MCF 10A (cell line): Measurements from ENCODE around the gene ANTKMT. TPM values are rescaled to one million over a fixed set of nuclear protein-coding genes. Genes with fewer than 3 reads are reported as not detected.

Experiments used
- BruUV-seq: library from RNA; stranded (reverse); fragments of 400-500 nt; replicated peaks from 2 replicates; lab custom pipeline; 2021; lab: Mats Ljungman, UMichigan
- CTCF ChIA-PET: fragments of 300-600 bp; sonication (Branson Sonifier 250); formaldehyde crosslinking; extraction: SDS; loops from one replicate; lab custom pipeline; 2021; ENCODE audit warnings: antibody characterized with exemption, inconsistent platforms; lab: Yijun Ruan, JAX
- POLR2A ChIA-PET: fragments of 300-600, 350-650 bp; sonication (Branson Sonifier 250); formaldehyde crosslinking; extraction: SDS; loops from one replicate; lab custom pipeline; 2020; ENCODE audit warnings: antibody characterized with exemption, inconsistent platforms; lab: Yijun Ruan, JAX
- DNase-seq: peaks from one replicate; pipeline ENCODE4 v3.0.0-alpha.2; 2018; ENCODE audit not compliant: unreplicated experiment
- H3K27ac Mint-ChIP-seq: one replicate; pipeline ENCODE4 v1.8.0; 2022; ENCODE audit warnings: mild to moderate bottlenecking, low read depth, mixed read lengths; ENCODE audit not compliant: unreplicated experiment
- H3K27me3 Mint-ChIP-seq: one replicate; pipeline ENCODE4 v1.8.0; 2022; ENCODE audit warnings: mixed read lengths; ENCODE audit not compliant: insufficient read depth, unreplicated experiment
- H3K36me3 Mint-ChIP-seq: one replicate; pipeline ENCODE4 v1.8.0; 2022; ENCODE audit warnings: mild to moderate bottlenecking, moderate library complexity, mixed read lengths; ENCODE audit not compliant: insufficient read depth, unreplicated experiment
- H3K4me1 Mint-ChIP-seq: one replicate; pipeline ENCODE4 v1.8.0; 2022; ENCODE audit warnings: mixed read lengths; ENCODE audit not compliant: insufficient read depth, unreplicated experiment
- H3K4me3 Mint-ChIP-seq: one replicate; pipeline ENCODE4 v1.8.0; 2022; ENCODE audit warnings: mild to moderate bottlenecking, moderate library complexity, mixed read lengths; ENCODE audit not compliant: unreplicated experiment
- H3K9me3 Mint-ChIP-seq: one replicate; pipeline ENCODE4 v1.8.0; 2022; ENCODE audit warnings: mixed read lengths; ENCODE audit not compliant: unreplicated experiment
- CTCF ChIP-seq: fragments of 200-600 bp; IDR thresholded peaks from one replicate; pipeline ENCODE4 v1.8.0; 2022; ENCODE audit warnings: antibody characterized with exemption, mild to moderate bottlenecking; ENCODE audit not compliant: unreplicated experiment
- intact Hi-C: fragments of 100-400 bp; cut with micrococcal nuclease; formaldehyde crosslinking; loops from 2 replicates; pipeline ENCODE4 v1.14.1; 2022
- total RNA-seq: library from RNA; stranded (reverse); gene quantifications from 2 replicates; pipeline ENCODE4 v1.2.3, GENCODE V29; 2022

Gene ANTKMT
- total RNA-seq, 1 experiment from 2014 or later: 54.7 TPM

GRCh38 chr16:708019-708418 lies 12.9 kb upstream of the ANTKMT start:
- POLR2A ChIA-PET: interaction anchor here (0.7 to 2.9 kb wide), 11 partner anchors 8 to 114 kb away, joined by 3 to 25 read pairs (median 6); partner anchors contain the start of genes ANTKMT, CCDC78, CIAO3 and HAGHL
- CTCF ChIA-PET: interaction anchor here (0.7 to 2.9 kb wide), 11 partner anchors 8 to 351 kb away, joined by 3 to 15 read pairs (median 4); partner anchors contain the start of genes ANTKMT, CCDC78 and METRN
- H3K9me3 Mint-ChIP-seq: no peaks in the 10 kb centered on the region
- peaks cover 8% of the 10 kb centered on the region for H3K36me3 Mint-ChIP-seq
- peaks cover 24% of the 10 kb centered on the region for H3K4me1 Mint-ChIP-seq
- no peak for TF ChIP-seq CTCF
- DNase-seq: no peak
- peak overlapping the region; percentile 67 for H3K27ac Mint-ChIP-seq
- H3K4me3 Mint-ChIP-seq: peak overlapping the region; percentile 59
- H3K27me3 Mint-ChIP-seq: no peaks in the 10 kb centered on the region
- BruUV-seq: no TSS peak
- intact Hi-C loops: no loop called here

- intact Hi-C loops: no loop called here
- Mint-ChIP-seq H3K36me3 (peaks cover 4% of the 10 kb centered on the region), H3K27ac (no peak overlapping the region), H3K4me3 (peak overlapping the region; percentile 16), H3K27me3 (no peaks in the 10 kb centered on the region), H3K4me1 (peaks cover 24% of the 10 kb centered on the region), H3K9me3 (no peaks in the 10 kb centered on the region)
- no peak for DNase-seq
- TF ChIP-seq CTCF: no peak
- no TSS peak for BruUV-seq
- POLR2A ChIA-PET: interaction anchor here (1.0 to 8.8 kb wide), 7 partner anchors 11 to 41 kb away, joined by 3 to 124 read pairs (median 8); partner anchors contain the start of genes ANTKMT, CCDC78, CIAO3 and HAGHL
- CTCF ChIA-PET: interaction anchor here (0.5 to 3.9 kb wide), 6 partner anchors 11 to 397 kb away, joined by 3 to 34 read pairs (median 8); no protein-coding TSS in a partner anchor
These were observed 12.0 kb upstream of the ANTKMT start for GRCh38 chr16:708959-709358.

- H3K27me3 Mint-ChIP-seq: no peaks in the 10 kb centered on the region
- BruUV-seq: no TSS peak
- intact Hi-C loops: loop anchor here (2.0 kb wide), 1 partner anchor 345 kb away; no protein-coding TSS in a partner anchor
These were observed 11.1 kb upstream of the ANTKMT start for GRCh38 chr16:709566-710499.

More at GRCh38 chr16:709566-710499, 11.1 kb upstream of the ANTKMT start:
- CTCF ChIA-PET: interaction anchor here (0.5 to 3.9 kb wide), 9 partner anchors 10 to 347 kb away, joined by 3 to 34 read pairs (median 4); partner anchors contain the start of genes CHTF18 and RPUSD1
- peak overlapping the region; percentile 46 for H3K4me3 Mint-ChIP-seq
- no peak for DNase-seq
- POLR2A ChIA-PET: interaction anchor here (0.6 to 8.8 kb wide), 5 partner anchors 14 to 67 kb away, joined by 3 to 124 read pairs (median 3); partner anchors contain the start of genes ANTKMT, CCDC78, CIAO3 and HAGHL
- H3K27ac Mint-ChIP-seq: peak overlapping the region; percentile 5
- peaks cover 24% of the 10 kb centered on the region for H3K4me1 Mint-ChIP-seq
- TF ChIP-seq CTCF: no peak
- H3K9me3 Mint-ChIP-seq: no peaks in the 10 kb centered on the region
- peaks cover 4% of the 10 kb centered on the region for H3K36me3 Mint-ChIP-seq
